Mucosa of descending colon (tissue), 3 donors: Measurements from ENCODE around the gene SNX12. TPM values are rescaled to one million over a fixed set of nuclear protein-coding genes. Genes with fewer than 3 reads are reported as not detected.
"Not testable (repeated sequence)": the region's sequence is repeated elsewhere in the genome, so short reads cannot be mapped to it uniquely, and the experiment has no call there.

Experiments used
- ATAC-seq: fragments of 200-7000 bp; cut with Tn5 transposase; one replicate; pipeline ENCODE4 v1.9.1; 2020; ENCODE audit warnings: mild to moderate bottlenecking, moderate library complexity
- DNase-seq, 3 donors: peaks; one replicate each; pipeline ENCODE4 v3.0.0-alpha.2; 2020
- H3K36me3 ChIP-seq: fragments of 200-600 bp; one replicate; pipeline ENCODE4 v1.8.0; 2021; ENCODE audit warnings: low read depth, mild to moderate bottlenecking
- H3K4me1 ChIP-seq: fragments of 200-600 bp; one replicate; pipeline ENCODE4 v1.8.0; 2021; ENCODE audit warnings: low read depth, mild to moderate bottlenecking
- H3K4me3 ChIP-seq: fragments of 200-600 bp; one replicate; pipeline ENCODE4 v1.8.0; 2021; ENCODE audit warnings: mild to moderate bottlenecking
- H3K9me3 ChIP-seq: fragments of 200-600 bp; one replicate; pipeline ENCODE4 v1.8.0; 2021; ENCODE audit warnings: mild to moderate bottlenecking
- CTCF ChIP-seq: fragments of 200-600 bp; IDR thresholded peaks from one replicate; pipeline ENCODE4 v1.8.0; 2022; ENCODE audit warnings: antibody characterized with exemption, mild to moderate bottlenecking
- intact Hi-C, 2 donors: fragments of 100-400 bp; cut with DNase I in 1 of 2; cut with micrococcal nuclease in 1 of 2; formaldehyde crosslinking; loops; one replicate each; pipeline versions ENCODE4 v1.11.0 to v1.11.1; 2022; cut with DNase I, micrococcal nuclease
- total RNA-seq, 3 donors: library from RNA; stranded (reverse); fragmentation: NEBNext Ultra II Directional in 2 of 3; extraction: Animal tissue kit (Norgen Biotek cat#: 25700) in 2 of 3; gene quantifications; one replicate each; pipeline versions ENCODE4 v1.2.1 to v1.2.4, GENCODE V29; 2021 to 2023
- donor health status: DM: no; HTN: no; CAD: no; lungs with moderate emphysema.
- donor health status: DM: no; HTN: no; CAD: no.
- donor health status: DM: no; HTN: yes; CAD: no.

Gene SNX12
- total RNA-seq, 3 donors from 2014 or later = 56.4 to 86.6 (median 68.2) TPM

DNA sequence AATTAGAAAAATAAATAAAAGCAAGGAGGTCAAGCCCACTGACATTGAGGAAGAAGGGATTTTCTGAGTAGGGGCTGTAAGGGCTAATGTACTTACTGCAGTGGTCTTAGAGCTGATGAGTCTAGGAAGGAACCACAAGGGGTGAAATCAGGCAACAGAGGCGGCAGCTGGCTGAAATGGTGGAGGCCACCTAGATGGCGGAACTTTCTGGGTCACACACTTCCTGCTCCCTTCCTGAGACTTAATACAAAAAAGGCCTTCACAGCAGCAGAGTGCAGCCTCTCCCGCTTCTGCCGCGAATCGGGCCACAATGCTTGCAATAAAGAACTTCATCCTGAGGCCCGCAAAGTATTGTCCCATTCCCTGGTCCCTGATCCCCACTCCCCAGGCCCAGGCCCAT lies 15.4 kb downstream of the SNX12 start:
- H3K9me3 ChIP-seq = no peaks in the 10 kb centered on the region
- TF ChIP-seq CTCF = no peak
- ATAC-seq (no peak), DNase-seq (no peak)
- no peak overlapping the region for H3K4me3 ChIP-seq
- H3K4me1 ChIP-seq = no peaks in the 10 kb centered on the region
- H3K36me3 ChIP-seq = no peaks in the 10 kb centered on the region
- intact Hi-C loops = no loop called here

DNA sequence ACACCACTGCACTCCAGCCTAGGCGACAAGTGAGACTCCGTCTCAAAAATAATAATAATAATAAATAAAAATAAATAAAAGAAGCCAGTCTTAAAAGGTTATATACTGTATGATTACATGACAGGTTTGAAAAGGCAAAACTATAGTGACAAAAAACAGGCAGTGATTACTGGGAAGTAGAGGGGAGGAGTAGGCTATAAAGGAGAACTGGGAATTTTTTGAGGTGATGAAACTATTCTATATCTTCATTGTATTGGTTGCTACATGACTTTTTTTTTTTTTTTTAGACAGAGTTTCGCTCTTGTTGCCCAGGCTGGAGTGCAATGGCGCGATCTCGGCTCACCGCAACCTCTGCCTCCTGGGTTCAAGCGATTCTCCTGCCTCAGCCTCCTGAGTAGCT lies 20.2 kb downstream of the SNX12 start:
- ATAC-seq, H3K36me3 ChIP-seq, H3K9me3 ChIP-seq, intact Hi-C loops, H3K4me1 ChIP-seq, DNase-seq, H3K4me3 ChIP-seq: not testable (repeated sequence)

DNA sequence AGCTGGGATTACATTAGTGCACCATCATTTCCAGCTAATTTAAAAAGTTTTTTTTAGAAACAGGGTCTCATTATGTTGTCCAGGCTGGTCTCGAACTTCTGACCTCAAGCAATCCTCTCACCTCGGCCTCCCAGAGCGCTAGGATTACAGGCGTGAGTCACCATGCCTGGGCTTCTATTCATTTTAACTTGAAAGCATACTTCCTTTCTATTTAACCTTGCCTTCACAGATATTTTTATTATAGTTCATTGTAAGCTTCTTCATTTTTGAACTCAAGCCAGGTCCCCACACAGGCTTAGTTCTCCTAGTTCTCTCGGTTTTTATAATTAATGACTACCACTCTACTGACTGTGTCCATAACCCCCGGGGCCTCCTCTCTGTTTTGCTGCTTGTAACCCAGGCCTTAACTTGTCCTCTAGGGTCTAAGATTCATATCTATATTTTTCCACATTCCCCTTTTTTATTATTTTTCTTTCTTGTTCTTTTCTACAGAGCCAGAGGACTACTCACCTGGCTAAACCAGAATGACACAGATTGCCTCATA lies 50.7 kb downstream of the SNX12 start:
- intact Hi-C loops = no loop called here
- Histone ChIP-seq H3K36me3 (no peaks in the 10 kb centered on the region), H3K9me3 (no peaks in the 10 kb centered on the region), H3K4me1 (no peaks in the 10 kb centered on the region), H3K4me3 (no peak overlapping the region)
- DNase-seq (no peak), ATAC-seq (no peak)
- TF ChIP-seq CTCF = no peak

Other genes with a start within 250 kb of the SNX12 start
- 1 to 10 TPM in 2 of 3 donors, under 1 TPM in 1; 0.89 to 2.7 (median 2.1) TPM for gene TEX11, start 159.6 kb downstream of the SNX12 start, total RNA-seq
- under 1 TPM in 1 of 3 donors, not detected in 2; 0.22 TPM for gene SLC7A3, start 137.2 kb downstream of the SNX12 start, total RNA-seq
- 10 to 100 TPM; 26.9 to 74.6 (median 53.1) TPM for gene FOXO4, start 27.5 kb upstream of the SNX12 start, total RNA-seq
- gene CXorf65, start 38.4 kb upstream of the SNX12 start, total RNA-seq = 1 to 10 TPM in 1 of 3 donors, not detected in 2; 2.7 TPM
- 100 to 1,000 TPM in 1 of 3 donors, 10 to 100 TPM in 2; 27.7 to 104 (median 56.8) TPM for gene IL2RG, start 43.2 kb upstream of the SNX12 start, total RNA-seq
- gene MED12, start 50.3 kb upstream of the SNX12 start, total RNA-seq = 10 to 100 TPM; 34.4 to 55.4 (median 47.8) TPM
- 1 to 10 TPM in 1 of 3 donors, under 1 TPM in 2; 0.46 to 3.1 (median 0.94) TPM for gene NLGN3, start 76.5 kb upstream of the SNX12 start, total RNA-seq
- 10 to 100 TPM; 24.2 to 78.9 (median 58.2) TPM for gene GJB1, start 154.9 kb upstream of the SNX12 start, total RNA-seq
- gene ZMYM3, start 185.8 kb upstream of the SNX12 start, total RNA-seq = 10 to 100 TPM; 13.7 to 24.9 (median 16.4) TPM
- 100 to 1,000 TPM; 166 to 218 (median 197) TPM for gene NONO, start 215.3 kb upstream of the SNX12 start, total RNA-seq
- 1 to 10 TPM; 1.3 to 5.9 (median 1.6) TPM for gene ITGB1BP2, start 233.4 kb upstream of the SNX12 start, total RNA-seq